HEK293 (cell line): ENCODE measurements around the gene UBR2.

ENCODE experiments used
- ELK4 ChIP-seq: IDR thresholded peaks from 2 replicates; pipeline ENCODE4 v1.6.1; 2011; ENCODE audit warnings: mild to moderate bottlenecking, low read depth, low read length, borderline replicate concordance
- KLF8 ChIP-seq: fragments of 450-650 bp; formaldehyde crosslinking; IDR thresholded peaks from 2 replicates; pipeline ENCODE4 v1.5.1; 2016; ENCODE audit warnings: missing biosample characterization, missing genetic modification characterization
- MEIS1 ChIP-seq: sonication (generic); formaldehyde crosslinking; IDR thresholded peaks from 2 replicates; pipeline ENCODE4 v1.8.1; 2022; ENCODE audit warnings: missing genetic modification reagents, mild to moderate bottlenecking, borderline replicate concordance
- RBAK ChIP-seq: fragments of 450-650 bp; formaldehyde crosslinking; IDR thresholded peaks from 2 replicates; pipeline ENCODE4 v1.5.1; 2016; ENCODE audit warnings: missing biosample characterization, missing genetic modification characterization
- YY1 ChIP-seq: fragments of 450-650 bp; formaldehyde crosslinking; IDR thresholded peaks from 2 replicates; pipeline ENCODE4 v1.5.1; 2018; ENCODE audit warnings: missing biosample characterization, missing genetic modification characterization
- ZNF138 ChIP-seq: fragments of 450-650 bp; formaldehyde crosslinking; IDR thresholded peaks from 2 replicates; pipeline ENCODE4 v1.5.1; 2016; ENCODE audit warnings: missing biosample characterization, missing genetic modification characterization, borderline replicate concordance
- ZNF23 ChIP-seq: fragments of 450-650 bp; formaldehyde crosslinking; IDR thresholded peaks from 2 replicates; pipeline ENCODE4 v1.5.1; 2016; ENCODE audit warnings: missing biosample characterization, missing genetic modification characterization, borderline replicate concordance

- TF ChIP-seq MEIS1 (CRISPR knock-in tag) (no peak), ZNF23 (tag by site-specific recombination) (no peak), RBAK (tag by site-specific recombination) (no peak), KLF8 (tag by site-specific recombination) (no peak), YY1 (tag by site-specific recombination) (no peak), ELK4 (no peak), ZNF138 (tag by site-specific recombination) (no peak)
Measured at GRCh38 chr6:42697268-42697655, 133.4 kb downstream of the UBR2 start.
